Natural killer cell treated with Interleukin-12 subunit alpha and Interleukin-12 subunit beta and Interleukin-15 and Interleukin-18, amount 100 ng/mL, for 72 hours (primary cell): ENCODE measurements around the gene TRIM4. TPM values are rescaled to one million over a fixed set of nuclear protein-coding genes. Genes with fewer than 3 reads are reported as not detected.
"Not testable (repeated sequence)": the region's sequence is repeated elsewhere in the genome, so short reads cannot be mapped to it uniquely, and the experiment has no call there.

Source experiments
- ATAC-seq, 2 donors: fragments of 150-1000 bp; cut with Tn5 transposase in 1 of 2; sonication (Bioruptor Pico), chemical (Tn5 transposase) in 1 of 2; 2 replicates each; pipeline ENCODE4 v1.10.0; 2021
- DNase-seq: peaks from one replicate; pipeline ENCODE4 v3.0.0; 2022; ENCODE audit warnings: low spot score
- H3K27ac Mint-ChIP-seq, 2 donors: 1 replicate in 1 of 2; 2 replicates in 1 of 2; pipeline ENCODE4 v1.8.0; 2022; ENCODE audit warnings: mixed read lengths in 2 of 2, mild to moderate bottlenecking in 1 of 2, moderate library complexity in 1 of 2
- H3K27me3 Mint-ChIP-seq, 2 donors: 1 replicate in 1 of 2; 2 replicates in 1 of 2; pipeline ENCODE4 v1.8.0; 2022; ENCODE audit warnings: mixed read lengths in 2 of 2
- H3K36me3 Mint-ChIP-seq: one replicate; pipeline ENCODE4 v1.8.0; 2022; ENCODE audit warnings: mixed read lengths
- H3K4me1 Mint-ChIP-seq, 2 donors: 1 replicate in 1 of 2; 2 replicates in 1 of 2; pipeline ENCODE4 v1.8.0; 2022; ENCODE audit warnings: low read depth in 2 of 2, mixed read lengths in 2 of 2, mild to moderate bottlenecking in 1 of 2
- H3K4me3 Mint-ChIP-seq: one replicate; pipeline ENCODE4 v1.8.0; 2022; ENCODE audit warnings: mixed read lengths
- H3K9me3 Mint-ChIP-seq: 2 replicates; pipeline ENCODE4 v1.8.0; 2022; ENCODE audit warnings: mixed read lengths
- total RNA-seq, 2 donors: library from RNA; stranded (reverse); gene quantifications; one replicate each; pipeline ENCODE4 v1.2.3, GENCODE V29; 2022

The TRIM4 gene, protein sequence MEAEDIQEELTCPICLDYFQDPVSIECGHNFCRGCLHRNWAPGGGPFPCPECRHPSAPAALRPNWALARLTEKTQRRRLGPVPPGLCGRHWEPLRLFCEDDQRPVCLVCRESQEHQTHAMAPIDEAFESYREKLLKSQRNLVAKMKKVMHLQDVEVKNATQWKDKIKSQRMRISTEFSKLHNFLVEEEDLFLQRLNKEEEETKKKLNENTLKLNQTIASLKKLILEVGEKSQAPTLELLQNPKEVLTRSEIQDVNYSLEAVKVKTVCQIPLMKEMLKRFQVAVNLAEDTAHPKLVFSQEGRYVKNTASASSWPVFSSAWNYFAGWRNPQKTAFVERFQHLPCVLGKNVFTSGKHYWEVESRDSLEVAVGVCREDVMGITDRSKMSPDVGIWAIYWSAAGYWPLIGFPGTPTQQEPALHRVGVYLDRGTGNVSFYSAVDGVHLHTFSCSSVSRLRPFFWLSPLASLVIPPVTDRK
- total RNA-seq = 10 to 100 TPM; 29.9 to 30.8 TPM

DNA sequence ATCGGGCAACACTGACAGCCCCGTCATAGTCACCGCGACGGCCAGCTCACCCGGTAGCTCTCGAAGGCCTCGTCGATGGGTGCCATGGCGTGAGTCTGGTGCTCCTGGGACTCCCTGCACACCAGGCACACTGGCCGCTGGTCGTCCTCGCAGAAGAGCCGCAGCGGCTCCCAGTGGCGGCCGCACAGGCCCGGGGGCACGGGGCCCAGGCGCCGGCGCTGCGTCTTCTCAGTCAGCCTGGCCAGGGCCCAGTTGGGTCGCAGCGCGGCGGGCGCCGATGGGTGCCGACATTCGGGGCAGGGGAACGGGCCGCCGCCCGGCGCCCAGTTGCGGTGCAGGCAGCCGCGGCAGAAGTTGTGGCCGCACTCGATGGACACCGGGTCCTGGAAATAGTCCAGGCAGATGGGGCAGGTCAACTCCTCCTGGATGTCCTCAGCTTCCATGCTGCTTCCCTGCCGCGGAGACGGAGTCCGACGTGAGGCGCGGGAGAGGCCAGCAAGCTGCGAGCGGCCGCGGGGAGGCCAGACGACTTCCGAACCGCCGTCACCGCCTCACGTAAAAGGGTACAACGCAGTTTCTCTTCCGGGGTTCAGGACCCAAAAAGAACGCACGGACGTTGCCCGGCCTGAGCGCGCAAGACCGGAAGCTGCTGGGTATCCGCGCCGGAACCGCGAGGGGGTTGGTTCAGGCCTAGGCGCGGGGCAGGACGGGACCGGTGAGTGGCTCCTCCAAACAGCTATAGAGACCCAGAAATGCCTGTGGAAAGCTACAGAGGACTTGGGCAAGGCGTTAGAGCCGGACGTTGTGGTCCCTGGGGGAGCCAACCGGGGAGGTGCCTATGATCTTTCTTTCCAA, at the start of gene TRIM4:
TRIM4 (minus strand) TSS at position 572 of the 855 bp plus-strand sequence; CDS start at position 443, 129 bp downstream.
- Mint-ChIP-seq H3K36me3 (peaks cover 40% of the 10 kb centered on the region), H3K27ac (peak within 1 kb of the TSS; percentile 95 to 96), H3K9me3 (no peaks in the 10 kb centered on the region), H3K4me3 (peak within 1 kb of the TSS; percentile 96), H3K27me3 (no peaks in the 10 kb centered on the region), H3K4me1 (peaks cover 31 to 44% of the 10 kb centered on the region in 2 donors)
- ATAC-seq = peak; percentile 99 to 100
- DNase-seq = peak; percentile 96

DNA sequence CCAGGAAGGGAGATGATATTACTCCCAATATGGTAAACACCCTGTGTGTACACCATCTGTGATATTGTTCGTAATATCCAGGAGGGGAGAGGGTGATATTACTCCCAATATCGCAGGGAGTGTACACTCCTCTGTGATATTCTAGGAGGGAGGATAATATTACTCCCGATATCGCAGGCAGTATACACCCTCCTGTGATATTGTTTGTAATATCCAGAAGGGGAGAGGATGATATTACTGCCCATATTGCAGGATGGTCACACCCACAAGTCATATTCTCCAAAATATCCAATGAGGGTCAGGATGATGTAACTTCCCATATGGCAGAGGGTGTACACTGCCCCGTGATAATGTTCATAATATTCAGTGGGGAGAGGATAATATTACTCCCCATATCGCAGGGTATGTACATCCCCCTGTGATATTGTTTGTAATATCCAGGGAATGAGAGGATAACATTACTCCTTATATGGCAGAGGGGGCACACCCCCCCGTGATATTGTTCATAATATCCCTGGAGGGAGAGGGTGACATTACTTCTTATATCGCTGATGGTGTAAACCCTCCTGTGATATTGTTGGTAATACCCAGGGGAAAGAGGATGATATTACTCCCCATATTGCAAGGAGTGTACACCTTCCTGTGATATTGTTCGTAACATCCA, 39.4 kb upstream of the TRIM4 start:
- ATAC-seq = no peak
- H3K9me3 Mint-ChIP-seq = no peaks in the 10 kb centered on the region
- no peak overlapping the region for H3K27ac Mint-ChIP-seq
- peaks cover 1 to 4% of the 10 kb centered on the region in 2 donors for H3K4me1 Mint-ChIP-seq
- no peak overlapping the region for H3K4me3 Mint-ChIP-seq
- H3K36me3 Mint-ChIP-seq = no peaks in the 10 kb centered on the region
- no peak for DNase-seq
- peaks cover 54 to 57% of the 10 kb centered on the region in 2 donors for H3K27me3 Mint-ChIP-seq

DNA sequence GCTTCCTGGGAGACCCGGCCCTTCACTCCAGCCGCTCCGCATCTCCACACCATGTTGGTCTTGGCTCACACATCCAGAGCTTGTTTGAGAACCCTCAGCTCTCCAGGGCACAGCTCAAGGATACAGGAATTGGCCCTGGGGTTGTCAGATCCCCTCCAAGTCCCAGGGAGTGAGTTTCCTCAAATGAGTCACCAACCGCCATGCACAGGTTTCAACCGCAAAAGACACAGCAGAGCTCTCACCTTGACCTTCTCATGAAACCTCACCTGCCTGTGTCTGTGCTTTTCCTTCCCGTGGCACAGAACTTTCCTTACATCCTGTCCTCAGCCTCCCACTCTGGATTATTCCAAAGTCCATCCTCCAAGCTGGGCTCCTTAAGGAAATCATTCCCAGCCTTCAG, 35.9 kb upstream of the TRIM4 start:
- no peak overlapping the region for H3K27ac Mint-ChIP-seq
- no peaks in the 10 kb centered on the region for H3K9me3 Mint-ChIP-seq
- DNase-seq = no peak
- no peaks in the 10 kb centered on the region for H3K36me3 Mint-ChIP-seq
- no peak for ATAC-seq
- peaks cover 3 to 4% of the 10 kb centered on the region in 2 donors for H3K4me1 Mint-ChIP-seq
- peaks cover 34 to 37% of the 10 kb centered on the region in 2 donors for H3K27me3 Mint-ChIP-seq
- no peak overlapping the region for H3K4me3 Mint-ChIP-seq

DNA sequence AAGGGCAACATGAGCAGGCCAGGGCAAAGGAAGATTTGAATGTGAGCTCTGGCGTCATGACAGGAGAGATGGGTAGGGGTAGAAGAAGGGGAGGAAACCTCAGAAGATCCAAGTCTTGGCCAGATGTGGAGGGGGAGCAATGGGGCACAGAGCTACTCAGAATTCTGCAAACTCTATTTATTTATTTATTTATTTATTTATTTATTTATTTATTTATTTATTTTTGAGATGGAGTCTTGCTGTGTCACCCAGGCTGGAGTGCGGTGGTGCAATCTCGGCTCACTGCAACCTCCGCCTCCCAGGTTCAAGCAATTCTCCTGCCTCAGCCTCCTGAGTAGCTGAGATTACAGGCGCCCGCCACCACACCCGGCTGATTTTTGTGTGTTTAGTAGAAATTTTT, 35.3 kb upstream of the TRIM4 start:
- not testable (repeated sequence) for H3K36me3 Mint-ChIP-seq, DNase-seq, H3K9me3 Mint-ChIP-seq, H3K4me1 Mint-ChIP-seq, H3K4me3 Mint-ChIP-seq, ATAC-seq
- Mint-ChIP-seq H3K27me3 (peaks cover 32 to 34% of the 10 kb centered on the region in 2 donors), H3K27ac (peak overlapping the region in 1 of 2 donors; percentile 47)

DNA sequence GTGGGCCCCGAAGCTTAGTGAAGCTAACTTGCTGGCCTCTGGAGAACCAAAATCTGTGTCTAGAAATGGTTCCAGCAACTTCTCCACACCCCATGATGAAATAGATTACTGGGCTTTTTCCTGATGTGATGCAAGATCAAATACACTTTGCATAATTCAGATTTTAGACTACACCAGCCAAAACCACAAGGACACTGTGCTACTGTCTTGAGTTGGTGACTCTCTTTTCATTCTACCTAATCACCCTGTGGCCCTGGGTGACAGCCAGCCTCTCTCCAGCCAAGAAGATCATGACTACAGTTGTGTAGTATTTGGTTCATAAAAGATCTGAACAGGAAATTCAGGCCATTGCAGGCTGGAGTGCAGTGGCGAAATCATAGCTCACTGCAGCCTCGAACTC, 34.3 kb upstream of the TRIM4 start:
- peak overlapping the region in 1 of 2 donors; percentile 47 for H3K27ac Mint-ChIP-seq
- H3K36me3 Mint-ChIP-seq = no peaks in the 10 kb centered on the region
- no peak overlapping the region for H3K4me3 Mint-ChIP-seq
- peak; percentile 86 to 89 for ATAC-seq
- H3K4me1 Mint-ChIP-seq = peaks cover 3 to 4% of the 10 kb centered on the region in 2 donors
- peaks cover 3% of the 10 kb centered on the region for H3K9me3 Mint-ChIP-seq
- peaks cover 29 to 32% of the 10 kb centered on the region in 2 donors for H3K27me3 Mint-ChIP-seq
- no peak for DNase-seq

DNA sequence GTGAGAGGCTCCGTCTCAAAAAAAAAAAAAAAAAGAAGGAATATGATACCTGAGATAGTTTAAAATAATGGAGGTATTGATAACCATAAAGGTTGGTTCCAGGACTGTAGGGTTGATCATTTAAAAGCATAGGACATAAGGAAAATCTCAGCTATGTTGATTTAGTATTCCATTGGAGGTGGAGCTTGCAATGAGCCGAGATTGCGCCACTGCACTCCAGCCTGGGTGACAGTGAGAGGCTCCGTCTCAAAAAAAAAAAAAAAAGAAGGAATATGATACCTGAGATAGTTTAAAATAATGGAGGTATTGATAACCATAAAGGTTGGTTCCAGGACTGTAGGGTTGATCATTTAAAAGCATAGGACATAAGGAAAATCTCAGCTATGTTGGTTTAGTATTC, 33.3 kb upstream of the TRIM4 start:
- not testable (repeated sequence) for H3K9me3 Mint-ChIP-seq, ATAC-seq, DNase-seq, H3K27ac Mint-ChIP-seq, H3K4me3 Mint-ChIP-seq, H3K36me3 Mint-ChIP-seq, H3K4me1 Mint-ChIP-seq
- H3K27me3 Mint-ChIP-seq = peaks cover 34 to 36% of the 10 kb centered on the region in 2 donors

DNA sequence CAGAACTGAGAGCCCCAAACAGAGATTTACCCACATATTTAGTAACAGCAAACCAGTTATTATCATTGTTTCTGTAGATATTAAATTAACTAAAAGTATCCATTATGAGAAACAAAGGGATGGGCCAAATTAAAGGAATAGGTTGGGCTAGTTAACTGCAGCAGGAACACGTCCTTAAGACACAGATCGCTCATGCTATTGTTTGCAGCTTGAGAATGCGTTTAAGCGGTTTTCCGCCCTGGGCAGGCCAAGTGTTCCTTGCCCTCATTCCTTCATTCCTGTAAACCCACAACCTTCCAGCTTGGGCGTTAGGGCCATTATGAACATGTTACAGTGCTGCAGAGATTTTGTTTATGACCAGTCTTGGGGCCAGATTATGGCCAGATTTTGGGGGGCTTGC, 31.5 kb upstream of the TRIM4 start:
- not testable (repeated sequence) for H3K4me1 Mint-ChIP-seq, H3K9me3 Mint-ChIP-seq, H3K36me3 Mint-ChIP-seq, H3K27ac Mint-ChIP-seq, ATAC-seq, H3K4me3 Mint-ChIP-seq, DNase-seq
- peaks cover 33 to 35% of the 10 kb centered on the region in 2 donors for H3K27me3 Mint-ChIP-seq

DNA sequence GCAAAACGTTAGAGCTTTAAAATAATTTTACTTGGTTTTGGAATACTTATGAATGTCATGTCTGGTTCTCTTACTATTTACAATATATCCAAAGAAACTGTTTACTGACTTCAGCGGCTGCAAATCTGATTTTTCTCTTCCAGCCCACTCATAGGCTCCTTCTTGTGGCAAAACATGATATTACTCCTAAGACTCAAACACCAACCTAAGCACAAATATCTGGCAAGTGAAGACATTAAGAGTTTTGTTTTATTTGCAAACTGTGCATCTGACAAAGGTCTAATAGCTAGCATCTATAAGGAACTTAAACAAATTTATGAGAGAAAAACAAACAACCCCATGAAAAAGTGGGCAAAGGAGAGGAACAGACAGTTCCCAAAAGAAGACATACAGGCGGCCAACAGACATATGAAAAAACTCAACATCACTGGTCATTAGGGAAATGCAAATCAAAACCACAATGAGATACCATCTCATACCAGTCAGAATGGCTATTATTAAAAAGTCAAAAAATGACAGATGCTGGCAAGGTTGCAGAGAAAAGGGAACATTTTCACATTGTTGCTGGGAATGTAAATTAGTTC, 30.4 kb upstream of the TRIM4 start:
- DNase-seq (no peak), ATAC-seq (no peak)
- H3K9me3 Mint-ChIP-seq = peaks cover 3% of the 10 kb centered on the region
- peaks cover 27 to 28% of the 10 kb centered on the region in 2 donors for H3K27me3 Mint-ChIP-seq
- H3K27ac Mint-ChIP-seq = no peak overlapping the region
- peaks cover 3 to 4% of the 10 kb centered on the region in 2 donors for H3K4me1 Mint-ChIP-seq
- no peaks in the 10 kb centered on the region for H3K36me3 Mint-ChIP-seq
- no peak overlapping the region for H3K4me3 Mint-ChIP-seq

DNA sequence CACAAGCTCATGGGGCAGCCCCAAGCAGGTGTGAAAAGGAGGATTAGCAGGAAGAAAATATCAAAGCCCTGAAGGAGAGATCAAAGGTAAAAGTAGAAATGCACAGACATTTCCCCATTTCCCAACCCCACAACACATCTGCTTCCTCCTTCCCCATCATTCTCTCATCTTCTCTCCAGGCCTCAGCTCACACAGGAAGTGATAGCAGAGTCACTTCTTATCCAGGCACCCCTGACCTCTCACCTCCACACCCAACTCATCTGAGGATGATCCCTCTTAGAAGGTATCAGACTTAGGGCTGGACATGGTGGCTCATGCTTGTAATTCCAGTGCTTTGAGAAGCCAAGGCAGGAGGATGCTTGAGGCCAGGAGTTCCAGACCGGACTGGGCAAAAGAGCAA, 28.3 kb upstream of the TRIM4 start:
- Mint-ChIP-seq H3K4me1 (peaks cover 4 to 6% of the 10 kb centered on the region in 2 donors), H3K27ac (no peak overlapping the region), H3K4me3 (no peak overlapping the region), H3K27me3 (peaks cover 26 to 37% of the 10 kb centered on the region in 2 donors), H3K9me3 (peaks cover 3% of the 10 kb centered on the region), H3K36me3 (no peaks in the 10 kb centered on the region)
- ATAC-seq (no peak), DNase-seq (no peak)

DNA sequence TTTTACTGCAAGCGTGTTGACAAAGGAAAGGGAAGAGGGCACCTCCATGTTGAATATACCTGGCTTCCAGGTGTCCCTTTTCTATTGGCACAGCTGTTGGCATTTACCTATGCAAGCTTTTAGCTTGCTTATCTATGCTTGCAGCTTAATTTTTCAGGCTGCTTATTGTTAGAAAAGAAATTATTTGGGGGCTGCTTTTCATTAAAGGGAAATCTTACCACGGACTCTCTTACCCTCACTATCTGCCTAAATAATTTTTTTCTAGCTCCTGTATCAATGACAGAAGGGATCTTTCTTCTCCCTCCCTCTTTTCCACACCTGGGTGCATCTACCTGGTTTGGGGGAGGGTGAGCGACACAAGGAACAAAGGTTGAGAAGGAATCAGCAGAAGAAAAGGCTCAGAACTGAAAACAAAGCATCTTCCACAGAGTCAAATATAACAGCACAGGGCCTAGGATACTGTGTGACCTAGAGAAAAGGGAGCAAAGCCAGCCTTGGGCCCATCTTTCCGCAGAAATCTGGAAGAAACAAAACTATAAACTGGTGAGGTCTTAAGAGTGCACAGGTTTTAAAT, 25.3 kb upstream of the TRIM4 start:
- ATAC-seq (no peak), DNase-seq (no peak)
- no peaks in the 10 kb centered on the region for H3K36me3 Mint-ChIP-seq
- no peak overlapping the region for H3K27ac Mint-ChIP-seq
- peaks cover 27 to 56% of the 10 kb centered on the region in 2 donors for H3K27me3 Mint-ChIP-seq
- no peak overlapping the region for H3K4me3 Mint-ChIP-seq
- peaks cover 4 to 6% of the 10 kb centered on the region in 2 donors for H3K4me1 Mint-ChIP-seq
- H3K9me3 Mint-ChIP-seq = peaks cover under 1% of the 10 kb centered on the region

DNA sequence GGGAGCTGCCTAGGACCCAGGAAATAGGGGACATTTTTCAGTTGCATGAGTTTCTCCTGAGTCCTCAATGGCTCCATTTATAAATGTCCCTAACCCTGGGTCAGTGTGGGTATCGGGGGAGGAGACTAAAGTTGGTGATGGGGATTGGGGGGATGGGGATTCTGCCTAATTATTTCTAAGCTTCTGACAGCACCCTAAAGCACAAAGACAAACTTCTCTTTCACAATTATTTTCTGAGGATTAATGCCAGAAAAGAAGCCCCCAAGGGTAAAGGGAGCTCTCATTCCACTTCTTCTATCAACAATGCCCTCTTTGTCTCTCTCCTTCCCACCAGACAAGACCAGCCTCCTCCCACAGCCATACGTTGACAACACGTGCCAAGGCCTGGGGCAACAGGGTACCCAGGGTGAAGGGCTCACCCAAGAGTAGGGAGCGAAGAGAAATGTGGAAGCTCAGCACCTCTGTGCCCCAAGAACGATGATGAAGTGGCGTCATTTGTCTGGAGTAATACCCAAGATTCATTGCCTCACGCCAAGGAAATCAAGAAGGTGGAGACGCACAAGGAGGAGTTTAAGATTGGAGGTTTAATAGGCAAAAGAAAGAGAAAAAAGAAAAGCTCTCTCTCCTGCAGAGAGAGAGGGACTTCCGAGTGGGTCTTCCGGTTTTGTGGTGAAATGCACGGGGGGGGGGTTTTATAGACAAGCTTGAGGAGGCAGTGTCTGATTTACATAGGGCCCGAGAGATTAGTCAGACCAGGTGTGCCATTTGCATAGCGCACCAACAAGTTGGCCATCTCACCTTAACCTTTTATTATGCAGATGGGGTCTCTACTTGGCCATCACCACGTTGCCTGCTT, 24.5 kb upstream of the TRIM4 start:
- no peak for DNase-seq
- Mint-ChIP-seq H3K27me3 (peaks cover 29 to 56% of the 10 kb centered on the region in 2 donors), H3K27ac (no peak overlapping the region), H3K4me3 (no peak overlapping the region), H3K36me3 (peaks cover 7% of the 10 kb centered on the region), H3K9me3 (no peaks in the 10 kb centered on the region), H3K4me1 (peaks cover 4 to 6% of the 10 kb centered on the region in 2 donors)
- ATAC-seq = no peak

DNA sequence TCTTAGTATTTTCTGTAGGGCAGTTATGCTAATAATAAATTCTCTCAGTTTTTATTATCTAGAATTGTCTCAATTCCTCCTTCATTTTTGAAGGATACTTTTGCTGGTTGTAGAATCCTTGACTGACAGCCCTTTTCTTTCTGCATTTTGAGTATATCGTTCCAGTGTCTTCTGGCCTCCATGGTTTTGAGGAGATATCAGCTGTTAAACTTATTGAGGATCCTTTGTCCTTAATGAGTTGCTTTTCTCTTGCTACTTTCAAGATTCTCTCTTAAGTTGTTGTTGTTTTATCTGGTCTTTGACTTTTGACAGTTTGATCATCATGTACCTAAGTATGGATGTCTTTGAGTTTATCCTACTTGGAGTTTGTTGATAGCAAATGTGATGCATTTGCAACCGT, 19.0 kb upstream of the TRIM4 start:
- no peaks in the 10 kb centered on the region for H3K4me1 Mint-ChIP-seq
- peaks cover 7% of the 10 kb centered on the region for H3K9me3 Mint-ChIP-seq
- H3K27me3 Mint-ChIP-seq = peaks cover 48 to 62% of the 10 kb centered on the region in 2 donors
- ATAC-seq = no peak
- DNase-seq = no peak
- no peak overlapping the region for H3K4me3 Mint-ChIP-seq
- peaks cover 14% of the 10 kb centered on the region for H3K36me3 Mint-ChIP-seq
- H3K27ac Mint-ChIP-seq = no peak overlapping the region
